HG03280 (cell line): Measurements from ENCODE around the gene DLGAP1.

Experiments
- ATAC-seq: cut with Tn5 transposase; IDR thresholded peaks from one replicate; pipeline ENCODE4 v1.9.1; 2021; ENCODE audit warnings: mild to moderate bottlenecking, moderate library complexity; ENCODE audit not compliant: unreplicated experiment

DLGAP1 gene

GRCh38 chr18:3747176-3747973 lies 707.7 kb downstream of the DLGAP1 start:
- ATAC-seq: no peak

- ATAC-seq: no peak
These were observed 712.6 kb downstream of the DLGAP1 start for GRCh38 chr18:3742541-3742940.

- no peak for ATAC-seq
These were observed 713.8 kb downstream of the DLGAP1 start for GRCh38 chr18:3741333-3741732.

DNA sequence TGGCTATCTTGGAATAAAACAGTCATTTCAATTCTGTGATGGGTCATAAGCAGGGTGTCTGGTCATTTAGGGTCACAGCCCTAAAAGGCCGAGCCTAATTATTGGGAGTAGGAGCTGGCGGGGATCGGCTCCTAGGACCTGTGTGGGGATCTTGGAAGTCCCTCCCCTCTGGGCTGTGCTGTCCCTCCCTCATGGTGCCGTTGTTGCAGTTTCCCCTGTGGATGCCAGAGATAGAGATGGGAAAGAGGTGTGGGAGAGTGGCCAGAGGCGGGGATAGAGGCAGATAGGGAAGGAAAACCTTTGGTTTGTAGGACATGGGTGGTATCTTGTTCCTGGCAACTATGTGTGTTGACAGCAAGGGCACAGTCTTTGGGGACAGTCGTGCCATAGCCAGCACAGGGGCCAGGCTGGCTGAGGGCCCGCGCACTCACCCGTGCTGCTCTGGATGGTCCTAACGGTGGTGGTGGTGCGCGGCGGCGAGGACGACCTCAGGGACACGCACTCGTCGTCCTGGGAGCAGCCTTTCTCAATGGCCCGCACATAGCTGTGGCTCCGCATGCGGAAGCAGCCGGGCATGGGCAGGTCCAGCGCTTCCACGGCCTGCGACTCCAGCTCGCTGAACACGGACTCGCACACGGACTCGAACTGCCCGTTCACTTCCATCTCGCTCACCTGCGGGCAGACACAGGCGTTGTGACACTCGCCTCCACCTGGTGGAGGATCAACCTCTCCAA lies 726.2 kb downstream of the DLGAP1 start:
- ATAC-seq: no peak

DNA sequence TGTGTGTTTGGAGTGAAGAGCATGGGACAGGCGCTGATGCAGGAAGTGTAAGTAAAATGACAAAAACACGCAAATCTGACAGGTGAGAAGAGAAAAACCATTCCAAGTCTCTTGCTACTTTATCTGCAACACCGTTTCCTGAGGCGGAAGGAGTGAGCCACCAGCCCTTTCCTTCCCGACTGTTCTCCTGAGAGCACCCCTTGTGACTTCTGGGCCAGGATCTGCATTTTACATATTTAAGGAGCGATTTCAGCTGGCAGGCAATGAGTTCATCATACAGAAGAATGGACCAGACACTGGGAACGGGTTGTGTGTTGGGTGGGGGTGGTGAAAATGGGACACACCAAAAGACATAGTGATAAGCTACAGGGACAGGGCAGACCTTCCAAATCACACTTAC lies 727.8 kb downstream of the DLGAP1 start:
- ATAC-seq: no peak

DNA sequence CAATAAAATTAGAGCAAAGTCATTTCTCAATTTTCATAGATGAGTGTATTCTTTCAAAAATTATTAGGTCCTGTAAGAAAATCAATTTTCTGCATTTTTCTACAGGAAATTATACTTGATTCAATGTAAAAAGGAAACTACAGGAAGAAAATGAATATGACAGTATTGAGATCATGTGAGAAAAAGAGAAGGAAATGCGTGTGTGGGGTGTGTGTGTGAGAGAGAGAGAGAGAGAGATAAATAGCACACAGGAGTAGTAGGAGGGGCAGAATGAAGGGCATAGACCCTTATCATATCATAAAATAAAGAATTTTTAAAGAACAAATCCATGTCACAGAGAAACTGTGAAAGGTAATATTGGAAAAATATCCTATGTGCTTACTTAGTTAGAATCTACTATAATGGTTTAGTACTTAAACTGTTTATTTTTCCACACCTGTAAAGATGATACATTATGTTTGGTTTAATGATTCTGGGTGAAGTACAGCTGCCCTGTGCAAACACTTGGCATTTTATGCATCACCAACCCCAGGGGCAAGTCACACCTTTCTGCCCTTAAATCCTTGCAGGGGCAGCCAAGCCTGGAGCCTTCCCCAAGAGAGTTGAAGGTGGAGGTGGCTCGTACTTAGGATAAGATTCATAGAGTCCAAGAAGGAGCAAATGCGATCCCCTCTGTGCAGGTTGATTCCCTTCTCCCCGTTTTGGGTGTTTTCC lies 728.7 kb downstream of the DLGAP1 start:
- ATAC-seq: no peak

GRCh38 chr18:3725115-3725514 lies 730.0 kb downstream of the DLGAP1 start:
- no peak for ATAC-seq

DNA sequence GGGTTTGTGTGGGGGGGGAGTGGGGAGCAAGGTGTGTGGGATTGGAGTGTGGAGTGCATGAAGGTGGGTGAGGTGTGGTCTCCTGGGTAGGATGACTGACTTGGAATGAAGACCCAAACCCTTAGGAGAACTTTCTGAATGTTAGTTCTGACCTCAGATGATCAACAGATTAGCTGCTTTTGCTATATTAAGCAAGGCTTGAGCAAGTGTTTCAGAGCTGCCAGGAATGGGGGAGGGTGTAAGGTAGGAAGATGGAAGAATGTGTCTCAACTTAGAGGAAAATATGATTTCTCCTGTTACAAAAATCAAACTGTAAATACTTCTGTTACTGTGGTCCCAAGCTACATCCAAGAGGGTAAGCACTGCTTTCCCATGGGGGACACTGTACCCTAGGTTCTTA lies 731.6 kb downstream of the DLGAP1 start:
- ATAC-seq: no peak

DNA sequence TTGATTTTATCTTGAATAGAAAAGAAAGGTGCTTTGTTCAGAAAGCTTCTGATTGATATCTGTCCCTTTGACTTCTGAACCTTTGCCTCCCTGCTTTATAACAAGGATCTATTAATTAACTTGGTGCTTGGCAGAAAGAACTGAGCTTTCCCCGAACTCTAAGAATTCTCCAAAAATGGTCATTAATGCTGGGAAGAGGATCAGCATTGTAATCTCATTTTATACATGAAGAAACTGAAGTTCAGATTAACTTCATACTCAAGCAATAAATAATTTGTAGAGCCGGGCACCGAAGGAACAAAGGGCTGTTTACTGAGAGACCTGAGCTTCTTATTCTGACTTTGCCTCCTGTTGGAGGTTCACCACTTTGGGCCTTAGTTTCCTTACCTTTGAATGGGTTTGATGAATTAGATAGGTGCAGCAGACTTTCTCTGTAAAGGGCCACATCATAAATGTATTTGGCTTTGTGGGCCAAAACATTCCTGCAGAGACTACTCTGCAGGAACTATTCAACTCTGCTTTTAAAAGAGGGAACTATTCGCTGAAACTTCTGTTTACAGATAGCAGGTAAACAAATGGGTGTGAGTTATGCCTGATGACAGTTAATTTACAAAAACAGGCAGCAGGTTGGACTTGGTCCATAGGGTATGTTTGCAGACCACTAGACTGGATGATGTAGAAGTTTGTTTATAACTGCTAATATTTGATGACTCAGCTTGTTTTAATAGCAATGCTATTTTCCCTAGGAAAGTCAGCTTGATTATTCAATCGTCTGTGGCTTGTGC lies 732.3 kb downstream of the DLGAP1 start:
- no peak for ATAC-seq

GRCh38 chr18:3721771-3722648 lies 733.1 kb downstream of the DLGAP1 start:
- ATAC-seq: no peak

DNA sequence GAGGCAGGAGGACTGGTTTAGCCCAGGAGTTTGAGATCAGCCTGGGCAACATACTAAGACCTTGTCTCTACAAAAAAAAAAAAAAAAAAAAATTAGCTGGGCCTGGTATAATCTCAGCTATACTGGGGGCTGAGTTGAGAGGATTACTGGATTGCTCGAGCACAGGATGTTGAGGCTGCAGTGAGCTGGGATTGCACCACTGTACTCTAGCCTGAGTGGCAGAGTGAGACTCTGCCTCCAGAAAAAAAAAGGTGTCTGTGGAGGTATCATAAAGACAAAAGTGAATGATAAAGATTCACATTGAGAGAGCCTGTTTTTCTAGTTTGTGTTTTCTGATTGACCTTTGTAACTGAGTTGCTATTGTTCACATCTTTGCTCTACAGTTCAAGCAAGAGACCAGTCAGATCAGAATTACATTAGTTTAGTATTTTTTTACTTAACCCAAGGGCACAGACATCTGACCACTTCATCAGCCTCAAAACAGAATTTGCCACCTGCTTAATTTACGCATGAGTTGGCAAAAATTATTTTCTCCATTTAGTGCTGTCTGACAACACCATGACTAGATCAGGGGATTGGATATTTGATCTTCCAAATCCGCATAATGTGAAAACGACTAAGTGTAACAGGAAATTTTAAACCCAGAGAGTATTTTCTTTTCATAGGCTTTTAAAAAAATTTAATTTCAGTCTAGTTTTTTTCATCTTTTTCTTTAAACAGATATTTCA lies 734.1 kb downstream of the DLGAP1 start:
- ATAC-seq: no peak

DNA sequence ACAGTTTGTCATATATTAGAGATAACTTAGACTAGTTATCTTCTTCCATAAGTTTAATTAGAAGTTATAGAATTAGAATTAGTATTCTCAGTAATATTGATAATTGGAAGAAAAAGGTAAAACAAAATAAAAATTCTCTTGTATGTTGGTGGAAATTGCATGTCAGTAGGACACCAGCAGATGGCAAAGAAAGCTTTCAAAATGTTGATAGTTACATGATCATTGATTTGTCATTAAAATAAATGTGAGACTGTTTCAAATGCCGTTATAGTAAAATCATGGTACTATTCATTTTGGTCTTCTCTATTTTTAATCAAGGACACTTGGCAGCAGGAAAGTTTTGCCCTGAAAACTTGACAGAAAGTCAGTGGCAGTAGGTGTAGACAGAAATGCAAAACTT lies 734.9 kb downstream of the DLGAP1 start:
- no peak for ATAC-seq

GRCh38 chr18:3717376-3718025 lies 737.6 kb downstream of the DLGAP1 start:
- ATAC-seq: no peak

GRCh38 chr18:3716116-3716660 lies 738.9 kb downstream of the DLGAP1 start:
- no peak for ATAC-seq

DNA sequence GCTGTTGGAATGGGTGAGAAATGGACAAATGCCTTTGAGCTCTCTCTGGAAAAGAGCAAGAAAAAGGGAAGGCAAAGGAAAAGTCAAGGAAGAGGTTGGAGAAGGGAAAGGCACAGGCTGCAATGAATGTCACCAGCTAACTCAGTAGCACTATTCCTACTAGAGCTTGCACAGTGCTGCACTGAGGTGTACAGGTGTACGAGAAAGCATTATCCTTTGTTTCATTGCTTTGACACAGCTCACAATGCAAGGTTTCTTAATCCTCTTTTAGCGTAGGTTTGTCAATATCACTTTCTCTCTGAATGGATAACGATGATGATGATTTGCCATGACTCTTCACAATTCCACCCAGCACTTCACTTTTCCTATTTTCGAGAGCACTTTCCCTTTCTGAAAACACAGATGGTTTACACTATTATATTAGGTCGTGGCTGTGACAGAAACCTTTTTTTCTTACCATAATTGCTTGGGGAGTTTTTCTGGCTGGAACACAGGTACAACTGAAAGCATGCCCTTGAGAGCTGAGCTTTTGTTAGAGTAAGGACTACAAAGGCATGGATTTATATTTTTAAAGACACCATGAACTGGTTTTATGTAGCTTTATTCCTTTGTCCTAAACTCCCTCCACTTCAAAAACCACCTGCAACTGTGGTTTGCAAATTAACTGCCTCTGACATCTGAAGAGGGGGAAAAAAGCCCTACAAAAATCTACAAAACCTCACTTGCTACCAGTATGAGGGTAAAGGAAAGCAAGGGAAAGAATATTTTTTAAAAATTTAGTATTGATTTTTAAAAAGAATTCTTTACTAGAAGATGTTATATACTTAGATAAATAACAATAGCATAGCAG lies 739.7 kb downstream of the DLGAP1 start:
- ATAC-seq: no peak

DNA sequence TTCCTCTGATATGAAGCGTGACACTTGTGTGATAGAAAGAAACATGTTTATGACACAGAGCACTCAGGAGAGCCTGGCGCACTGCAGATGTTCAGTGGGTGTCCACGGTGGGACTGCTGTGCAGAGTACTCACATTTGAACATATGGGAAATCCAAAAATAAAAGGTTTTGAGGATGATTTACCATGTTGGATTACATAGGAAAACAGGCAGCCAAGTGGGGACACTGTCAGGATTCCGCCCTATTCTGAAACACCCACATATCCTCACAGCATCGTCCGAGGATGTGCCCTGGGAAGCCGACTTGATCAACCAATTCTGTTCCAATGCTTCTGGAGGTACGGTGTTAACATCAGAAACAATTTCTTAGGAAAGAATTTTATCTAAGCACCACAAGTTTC lies 741.4 kb downstream of the DLGAP1 start:
- ATAC-seq: no peak

DNA sequence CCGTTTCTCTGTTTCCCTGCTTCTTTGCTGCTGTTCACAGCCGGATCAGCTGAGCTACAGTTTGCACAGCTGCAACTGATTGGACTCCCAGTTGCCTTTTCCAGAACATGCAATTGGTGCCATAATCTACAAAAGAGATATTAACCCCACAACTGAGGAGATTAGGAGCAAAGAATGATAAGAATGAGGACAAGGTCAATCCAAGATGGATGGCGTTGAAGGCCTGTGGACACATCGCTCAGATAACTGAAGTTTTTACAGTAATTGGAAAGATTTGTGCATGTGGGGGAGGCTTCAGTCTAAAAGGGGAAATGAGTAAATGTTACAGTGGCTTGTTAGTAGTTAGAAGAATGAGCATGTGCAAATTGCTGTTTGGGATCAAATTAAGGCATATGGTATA lies 741.9 kb downstream of the DLGAP1 start:
- no peak for ATAC-seq

- no peak for ATAC-seq
These were observed 742.6 kb downstream of the DLGAP1 start for GRCh38 chr18:3712491-3712890.
